Rectal smooth muscle tissue (tissue), 1 donor: ENCODE results near the gene HOXD13.

Source experiments
- H3K27ac ChIP-seq: one replicate; pipeline ENCODE4 v1.7.0; 2013; ENCODE audit warnings: low read depth, low read length, inconsistent platforms
- H3K27me3 ChIP-seq: one replicate; pipeline ENCODE4 v1.7.0; 2013; ENCODE audit warnings: low read length; ENCODE audit not compliant: control insufficient read depth, insufficient read depth
- H3K36me3 ChIP-seq: one replicate; pipeline ENCODE4 v1.7.0; 2013; ENCODE audit warnings: low read length; ENCODE audit not compliant: control insufficient read depth, insufficient read depth
- H3K4me1 ChIP-seq: one replicate; pipeline ENCODE4 v1.7.0; 2013; ENCODE audit warnings: low read length; ENCODE audit not compliant: control insufficient read depth, insufficient read depth
- H3K4me3 ChIP-seq: one replicate; pipeline ENCODE4 v1.7.0; 2013; ENCODE audit warnings: low read length
- H3K9ac ChIP-seq: one replicate; pipeline ENCODE4 v1.7.0; 2013; ENCODE audit warnings: low read length

The HOXD13 gene

DNA sequence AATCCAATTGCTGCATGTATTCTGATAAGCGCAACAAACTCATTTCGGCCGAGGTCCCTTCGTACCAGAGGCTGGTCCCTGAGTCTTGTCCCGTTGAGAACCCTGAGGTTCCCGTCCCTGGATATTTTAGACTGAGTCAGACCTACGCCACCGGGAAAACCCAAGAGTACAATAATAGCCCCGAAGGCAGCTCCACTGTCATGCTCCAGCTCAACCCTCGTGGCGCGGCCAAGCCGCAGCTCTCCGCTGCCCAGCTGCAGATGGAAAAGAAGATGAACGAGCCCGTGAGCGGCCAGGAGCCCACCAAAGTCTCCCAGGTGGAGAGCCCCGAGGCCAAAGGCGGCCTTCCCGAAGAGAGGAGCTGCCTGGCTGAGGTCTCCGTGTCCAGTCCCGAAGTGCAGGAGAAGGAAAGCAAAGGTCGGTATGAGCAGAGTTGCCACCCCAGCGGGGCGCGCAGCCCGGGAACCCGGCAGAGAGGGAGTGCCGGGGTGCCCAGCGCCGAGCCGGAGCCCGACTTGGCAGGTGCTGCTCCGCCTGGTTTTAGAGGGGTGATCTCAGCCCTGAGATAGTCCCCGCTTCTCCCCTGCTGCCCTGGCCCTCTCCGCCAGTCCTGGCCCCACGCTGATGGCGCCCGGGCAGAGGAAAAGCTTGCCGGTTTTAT lies 24.8 kb downstream of the HOXD13 start:
- Histone ChIP-seq H3K27ac (no peak overlapping the region), H3K4me1 (no peaks in the 10 kb centered on the region), H3K27me3 (peaks cover 30% of the 10 kb centered on the region), H3K4me3 (no peak overlapping the region), H3K36me3 (no peaks in the 10 kb centered on the region), H3K9ac (no peak overlapping the region)

DNA sequence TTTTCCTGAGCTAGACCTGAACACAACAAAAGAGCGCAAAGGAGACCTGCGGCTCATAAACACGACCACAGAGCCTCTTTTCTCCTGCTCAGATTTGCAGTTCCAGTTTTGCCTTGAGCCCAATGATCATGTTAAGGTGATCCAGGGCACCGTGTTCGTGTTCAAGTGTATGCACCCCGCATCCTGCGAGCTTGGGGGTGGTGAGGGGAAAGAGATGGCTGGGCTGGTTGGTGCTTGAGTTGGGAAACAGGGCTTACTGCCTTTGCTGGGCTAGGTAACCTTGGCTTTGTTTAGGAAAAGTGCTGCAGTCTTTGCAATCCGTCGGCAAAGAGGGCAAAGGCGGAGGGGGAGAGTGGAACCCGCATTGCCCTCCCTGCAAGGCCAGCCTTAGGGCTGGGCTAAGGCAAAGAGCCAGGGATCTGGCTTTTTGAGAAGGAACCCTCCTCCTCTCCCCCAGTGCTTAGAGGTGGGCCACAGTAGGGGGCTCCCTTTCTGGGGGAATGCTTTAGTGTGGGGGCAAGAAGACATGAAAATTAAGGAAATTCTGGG lies 25.4 kb downstream of the HOXD13 start:
- Histone ChIP-seq H3K27ac (no peak overlapping the region), H3K4me1 (no peaks in the 10 kb centered on the region), H3K27me3 (peaks cover 24% of the 10 kb centered on the region), H3K9ac (no peak overlapping the region), H3K36me3 (no peaks in the 10 kb centered on the region), H3K4me3 (no peak overlapping the region)

DNA sequence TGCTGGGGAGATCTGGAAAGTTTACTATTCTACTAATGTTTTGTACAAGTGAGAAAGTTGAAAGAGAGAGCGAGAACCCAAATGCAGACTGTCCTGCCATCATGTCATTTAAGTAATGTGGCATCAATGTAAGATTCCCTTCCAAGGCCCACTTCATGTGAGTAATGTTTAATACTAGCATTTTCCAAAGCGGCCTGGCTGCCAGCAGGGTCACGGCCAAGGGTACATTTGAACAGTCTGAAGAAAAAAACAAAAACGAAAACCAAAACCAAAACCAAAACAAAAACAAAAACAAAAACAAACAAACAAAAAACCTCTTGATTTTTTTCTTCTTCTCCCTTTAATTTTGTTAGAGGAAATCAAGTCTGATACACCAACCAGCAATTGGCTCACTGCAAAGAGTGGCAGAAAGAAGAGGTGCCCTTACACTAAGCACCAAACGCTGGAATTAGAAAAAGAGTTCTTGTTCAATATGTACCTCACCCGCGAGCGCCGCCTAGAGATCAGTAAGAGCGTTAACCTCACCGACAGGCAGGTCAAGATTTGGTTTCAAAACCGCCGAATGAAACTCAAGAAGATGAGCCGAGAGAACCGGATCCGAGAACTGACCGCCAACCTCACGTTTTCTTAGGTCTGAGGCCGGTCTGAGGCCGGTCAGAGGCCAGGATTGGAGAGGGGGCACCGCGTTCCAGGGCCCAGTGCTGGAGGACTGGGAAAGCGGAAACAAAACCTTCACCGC lies 26.2 kb downstream of the HOXD13 start:
- no peak overlapping the region for H3K4me3 ChIP-seq
- H3K9ac ChIP-seq: no peak overlapping the region
- H3K36me3 ChIP-seq: no peaks in the 10 kb centered on the region
- H3K27ac ChIP-seq: no peak overlapping the region
- no peaks in the 10 kb centered on the region for H3K4me1 ChIP-seq
- peaks cover 29% of the 10 kb centered on the region for H3K27me3 ChIP-seq

DNA sequence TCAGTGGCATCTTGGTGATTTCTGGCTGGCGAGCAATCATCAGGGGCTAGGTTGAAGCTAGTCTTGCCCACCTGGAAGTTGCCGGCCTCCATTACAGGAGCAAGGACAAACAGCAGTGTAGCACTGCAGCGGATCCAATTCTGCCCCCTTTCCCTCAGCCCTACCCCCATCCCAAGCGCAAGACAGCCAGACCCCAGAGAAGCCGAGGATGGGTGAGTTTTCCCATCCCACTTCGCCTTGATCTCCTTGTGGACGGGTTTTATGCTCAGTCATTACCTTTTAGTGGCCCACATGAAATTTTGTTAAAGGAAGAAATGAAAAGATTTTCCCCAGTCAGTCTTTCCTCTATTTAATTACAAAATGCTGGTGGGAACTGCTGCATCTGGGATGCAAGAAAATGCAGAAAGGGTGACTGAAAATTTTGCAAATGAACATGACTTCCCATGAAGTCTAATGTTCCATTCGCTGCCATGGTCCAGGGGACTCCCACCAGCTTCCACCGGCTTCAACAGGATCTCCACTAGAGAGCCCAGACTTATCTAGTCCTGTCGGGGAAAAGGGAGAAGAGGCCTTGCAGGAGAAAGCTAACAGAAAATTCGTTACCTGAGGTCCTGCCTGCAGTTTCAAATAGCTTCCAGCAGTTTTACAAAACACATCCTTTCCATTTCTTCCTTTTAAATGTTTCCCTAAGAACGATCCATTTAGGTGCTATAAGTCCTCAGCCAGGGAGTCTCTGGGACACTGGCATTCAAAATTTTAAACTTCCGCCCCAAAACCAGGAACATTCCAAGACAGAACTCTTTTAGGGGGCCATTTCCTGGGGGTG lies 28.1 kb downstream of the HOXD13 start:
- H3K4me1 ChIP-seq: no peaks in the 10 kb centered on the region
- no peak overlapping the region for H3K4me3 ChIP-seq
- H3K36me3 ChIP-seq: no peaks in the 10 kb centered on the region
- H3K9ac ChIP-seq: no peak overlapping the region
- H3K27ac ChIP-seq: no peak overlapping the region
- H3K27me3 ChIP-seq: peaks cover 28% of the 10 kb centered on the region

DNA sequence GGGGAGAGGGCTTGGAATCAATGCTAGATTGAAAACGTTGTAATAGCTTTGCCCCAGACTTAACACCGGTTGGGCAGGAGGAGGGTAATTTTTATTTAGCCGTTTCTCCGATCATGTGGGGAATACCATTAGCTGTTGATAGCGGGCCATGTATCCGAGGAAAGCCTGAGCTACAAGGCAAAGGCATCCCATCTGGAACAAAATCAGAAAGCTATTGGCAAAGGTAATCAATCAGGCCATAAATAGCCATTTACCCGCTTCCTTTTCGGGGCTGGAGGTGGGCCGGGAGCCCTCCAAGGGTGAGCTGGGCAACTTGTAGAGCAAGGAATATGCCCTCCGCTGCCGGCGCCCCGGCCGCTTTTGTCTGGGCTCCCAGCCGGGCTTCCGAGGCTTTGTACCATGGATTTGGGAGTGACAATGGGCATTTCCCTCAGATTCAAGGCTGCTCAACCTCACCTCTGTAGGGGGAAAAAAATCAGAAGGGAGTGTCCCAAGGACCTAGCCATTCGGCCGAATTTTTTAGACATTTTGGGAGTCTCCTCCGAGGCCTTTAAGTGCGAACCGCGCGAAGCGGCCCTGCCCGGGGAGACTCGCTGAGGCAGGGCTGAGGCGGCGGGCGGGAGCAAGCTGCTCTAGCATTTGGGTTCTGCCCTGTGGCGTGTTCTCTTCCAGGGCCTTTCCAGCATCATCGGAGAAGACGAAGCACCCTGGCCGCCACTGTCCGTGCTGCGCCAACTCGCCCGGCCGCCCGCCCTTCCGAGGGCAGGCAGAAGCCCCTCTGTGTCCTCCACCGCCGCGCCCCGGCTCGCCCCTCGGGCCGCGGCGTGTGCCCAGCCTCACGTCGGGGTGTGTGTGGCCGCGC lies 28.9 kb downstream of the HOXD13 start:
- peak overlapping the region; percentile 75 for H3K4me3 ChIP-seq
- peaks cover 28% of the 10 kb centered on the region for H3K27me3 ChIP-seq
- H3K27ac ChIP-seq: no peak overlapping the region
- H3K9ac ChIP-seq: no peak overlapping the region
- no peaks in the 10 kb centered on the region for H3K36me3 ChIP-seq
- H3K4me1 ChIP-seq: no peaks in the 10 kb centered on the region

DNA sequence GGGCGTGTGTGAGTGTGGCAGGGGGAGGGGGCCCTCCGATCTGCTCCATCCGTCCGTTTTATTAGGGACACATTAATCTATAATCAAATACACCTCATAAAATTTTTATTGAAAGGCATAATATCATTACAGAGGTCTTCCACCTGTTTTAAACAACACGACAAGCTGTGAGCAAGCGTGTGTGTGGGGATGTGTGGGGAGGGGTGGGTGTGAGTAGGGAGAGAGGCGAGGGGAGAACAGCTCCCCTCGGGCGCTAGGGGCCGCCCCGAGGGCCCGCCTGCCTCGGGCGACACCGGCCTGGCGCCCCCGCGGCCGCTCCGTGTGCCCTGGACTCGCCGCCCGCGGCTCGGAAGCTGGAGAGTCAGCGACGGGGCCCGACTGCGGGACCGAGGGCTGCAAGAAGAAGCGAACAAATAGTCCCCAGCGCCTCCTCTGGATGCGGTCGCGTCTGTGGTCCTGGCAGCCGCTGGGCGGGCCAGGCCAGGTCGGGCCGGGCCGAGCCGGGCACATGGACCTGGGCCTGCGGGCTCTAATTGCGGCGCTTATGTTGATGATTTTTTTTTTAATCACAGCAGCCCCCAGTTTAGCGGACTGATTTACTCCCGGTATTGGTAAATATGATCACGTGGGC lies 29.6 kb downstream of the HOXD13 start:
- Histone ChIP-seq H3K9ac (no peak overlapping the region), H3K27ac (peak overlapping the region; percentile 75), H3K27me3 (peaks cover 21% of the 10 kb centered on the region), H3K36me3 (no peaks in the 10 kb centered on the region), H3K4me3 (peak overlapping the region; percentile 75), H3K4me1 (no peaks in the 10 kb centered on the region)

DNA sequence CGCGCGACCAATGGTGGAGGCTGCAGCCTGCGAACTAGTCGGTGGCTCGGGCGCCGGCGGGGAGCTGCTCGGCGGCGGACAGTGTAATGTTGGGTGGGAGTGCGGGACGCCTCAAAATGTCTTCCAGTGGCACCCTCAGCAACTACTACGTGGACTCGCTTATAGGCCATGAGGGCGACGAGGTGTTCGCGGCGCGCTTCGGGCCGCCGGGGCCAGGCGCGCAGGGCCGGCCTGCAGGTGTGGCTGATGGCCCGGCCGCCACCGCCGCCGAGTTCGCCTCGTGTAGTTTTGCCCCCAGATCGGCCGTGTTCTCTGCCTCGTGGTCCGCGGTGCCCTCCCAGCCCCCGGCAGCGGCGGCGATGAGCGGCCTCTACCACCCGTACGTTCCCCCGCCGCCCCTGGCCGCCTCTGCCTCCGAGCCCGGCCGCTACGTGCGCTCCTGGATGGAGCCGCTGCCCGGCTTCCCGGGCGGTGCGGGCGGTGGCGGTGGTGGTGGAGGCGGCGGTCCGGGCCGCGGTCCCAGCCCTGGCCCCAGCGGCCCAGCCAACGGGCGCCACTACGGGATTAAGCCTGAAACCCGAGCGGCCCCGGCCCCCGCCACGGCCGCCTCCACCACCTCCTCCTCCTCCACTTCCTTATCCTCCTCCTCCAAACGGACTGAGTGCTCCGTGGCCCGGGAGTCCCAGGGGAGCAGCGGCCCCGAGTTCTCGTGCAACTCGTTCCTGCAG lies 30.3 kb downstream of the HOXD13 start, which contains the start of gene HOXD9:
HOXD9 (plus strand) TSS at position 37 of the 728 bp plus-strand sequence; CDS start at position 87, 50 bp downstream.
- H3K27me3 ChIP-seq: peaks cover 17% of the 10 kb centered on the region
- H3K27ac ChIP-seq: peak within 1 kb of the TSS; percentile 75
- no peaks in the 10 kb centered on the region for H3K36me3 ChIP-seq
- peak within 1 kb of the TSS; percentile 75 for H3K4me3 ChIP-seq
- H3K4me1 ChIP-seq: no peaks in the 10 kb centered on the region
- no peak within 1 kb of the TSS for H3K9ac ChIP-seq

DNA sequence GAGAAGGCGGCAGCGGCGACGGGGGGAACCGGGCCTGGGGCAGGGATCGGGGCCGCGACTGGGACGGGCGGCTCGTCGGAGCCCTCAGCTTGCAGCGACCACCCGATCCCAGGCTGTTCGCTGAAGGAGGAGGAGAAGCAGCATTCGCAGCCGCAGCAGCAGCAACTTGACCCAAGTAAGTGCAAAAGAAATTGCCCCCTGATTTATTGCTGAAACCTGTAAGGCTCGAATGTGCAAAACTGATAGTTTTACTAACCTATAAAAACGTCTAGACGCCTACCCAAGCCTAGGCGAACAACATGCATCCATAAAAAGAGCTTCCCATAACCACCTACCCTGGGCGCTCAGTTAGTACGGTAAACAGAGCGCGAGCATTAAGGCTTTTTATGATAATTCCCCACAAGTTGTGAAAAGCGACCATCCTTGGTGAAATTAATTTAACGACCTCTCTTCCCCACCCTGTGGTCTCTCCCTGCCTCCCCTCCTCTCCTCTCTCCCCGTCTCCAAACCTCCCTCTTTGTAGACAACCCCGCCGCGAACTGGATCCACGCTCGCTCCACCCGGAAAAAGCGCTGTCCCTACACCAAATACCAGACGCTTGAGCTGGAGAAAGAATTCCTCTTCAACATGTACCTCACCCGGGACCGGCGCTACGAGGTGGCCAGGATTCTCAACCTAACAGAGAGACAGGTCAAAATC lies 31.0 kb downstream of the HOXD13 start:
- H3K27ac ChIP-seq: peak overlapping the region; percentile 75
- H3K9ac ChIP-seq: no peak overlapping the region
- H3K4me1 ChIP-seq: no peaks in the 10 kb centered on the region
- peak overlapping the region; percentile 75 for H3K4me3 ChIP-seq
- H3K36me3 ChIP-seq: no peaks in the 10 kb centered on the region
- H3K27me3 ChIP-seq: peaks cover 12% of the 10 kb centered on the region

DNA sequence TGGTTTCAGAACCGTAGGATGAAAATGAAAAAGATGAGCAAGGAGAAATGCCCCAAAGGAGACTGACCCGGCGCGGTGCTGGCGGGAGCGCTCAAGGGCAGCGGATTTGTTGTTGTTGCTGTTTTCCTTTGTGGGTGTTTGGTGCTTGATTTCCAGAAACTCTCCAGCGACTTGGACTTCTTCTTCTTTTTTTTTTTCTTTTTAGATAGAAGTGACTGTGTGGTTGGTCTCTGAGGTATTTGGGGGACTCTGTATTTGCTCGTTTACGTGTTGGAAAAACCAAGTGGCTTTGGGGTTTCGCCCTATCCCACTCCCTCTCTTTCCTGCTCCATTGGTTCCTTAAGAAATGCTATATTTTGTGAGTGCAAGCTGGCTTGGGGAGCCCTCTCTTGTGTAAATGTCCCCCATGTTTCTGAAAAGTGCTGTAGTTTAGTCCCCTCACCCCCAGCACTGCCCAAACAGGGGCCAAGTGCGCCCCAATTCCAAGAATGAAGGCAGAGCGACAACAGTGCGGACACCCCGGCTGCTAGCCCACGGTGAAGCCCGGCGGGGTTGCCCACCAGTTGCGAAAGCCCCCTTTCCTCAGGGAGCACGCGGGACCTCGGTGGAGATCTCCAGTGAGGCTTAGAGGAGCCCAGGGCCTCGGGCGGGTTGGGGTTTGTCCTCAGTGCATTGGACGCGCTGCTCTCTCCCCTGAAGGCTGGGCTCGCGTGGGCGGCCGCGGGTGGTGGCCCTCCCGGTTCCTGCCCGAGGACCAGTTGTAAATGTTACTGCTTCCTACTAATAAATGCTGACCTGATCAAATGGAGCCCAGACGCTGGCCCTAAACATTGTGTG lies 31.8 kb downstream of the HOXD13 start:
- H3K36me3 ChIP-seq: no peaks in the 10 kb centered on the region
- H3K27ac ChIP-seq: no peak overlapping the region
- H3K4me1 ChIP-seq: no peaks in the 10 kb centered on the region
- H3K4me3 ChIP-seq: peak overlapping the region; percentile 75
- no peak overlapping the region for H3K9ac ChIP-seq
- H3K27me3 ChIP-seq: peaks cover 17% of the 10 kb centered on the region
